Endothelial cell (in vitro differentiated cells): Measurements from ENCODE around the gene WFDC6. TPM values are rescaled to one million over a fixed set of nuclear protein-coding genes. Genes with fewer than 3 reads are reported as not detected.

Experiments
- DNase-seq: peaks from one replicate; pipeline ENCODE4 v3.0.0; 2021; ENCODE audit warnings: low spot score
- H3K27ac Mint-ChIP-seq: one replicate; pipeline ENCODE4 v1.8.0; 2021; ENCODE audit warnings: mixed read lengths, inconsistent platforms; ENCODE audit not compliant: unreplicated experiment
- H3K27me3 Mint-ChIP-seq: one replicate; pipeline ENCODE4 v1.8.0; 2021; ENCODE audit warnings: mild to moderate bottlenecking, moderate library complexity, mixed read lengths, inconsistent platforms; ENCODE audit not compliant: unreplicated experiment
- H3K36me3 Mint-ChIP-seq: one replicate; pipeline ENCODE4 v1.8.0; 2021; ENCODE audit warnings: mild to moderate bottlenecking, low read depth, mixed read lengths, inconsistent platforms; ENCODE audit not compliant: unreplicated experiment
- H3K4me1 Mint-ChIP-seq: one replicate; pipeline ENCODE4 v1.8.0; 2021; ENCODE audit warnings: mild to moderate bottlenecking, mixed read lengths, inconsistent platforms; ENCODE audit not compliant: unreplicated experiment
- H3K4me3 Mint-ChIP-seq: one replicate; pipeline ENCODE4 v1.8.0; 2021; ENCODE audit warnings: mild to moderate bottlenecking, mixed read lengths, inconsistent platforms; ENCODE audit not compliant: unreplicated experiment
- H3K9me3 Mint-ChIP-seq: one replicate; pipeline ENCODE4 v1.8.0; 2021; ENCODE audit warnings: mixed read lengths, inconsistent platforms; ENCODE audit not compliant: unreplicated experiment
- CTCF ChIP-seq: fragments of 200-600 bp; sonication (generic); IDR thresholded peaks from one replicate; pipeline ENCODE4 v1.5.0; 2021; ENCODE audit warnings: antibody characterized with exemption; ENCODE audit not compliant: unreplicated experiment
- total RNA-seq: library from RNA; stranded (reverse); fragmentation: NEBNext Ultra II Directional; extraction: Animal tissue kit (Norgen Biotek cat#: 25700); gene quantifications from one replicate; pipeline ENCODE4 v1.2.1, GENCODE V29; 2021; ENCODE audit not compliant: unreplicated experiment

Gene WFDC6
- total RNA-seq, 1 donor from 2014 or later: not detected

- Mint-ChIP-seq H3K27me3 (no peaks in the 10 kb centered on the region), H3K9me3 (no peaks in the 10 kb centered on the region), H3K4me1 (no peaks in the 10 kb centered on the region), H3K27ac (no peak overlapping the region), H3K4me3 (no peak overlapping the region), H3K36me3 (no peaks in the 10 kb centered on the region)
- TF ChIP-seq CTCF: no peak
- DNase-seq: no peak
Observed at GRCh38 chr20:45527294-45527693, 12.0 kb downstream of the WFDC6 start.

GRCh38 chr20:45523821-45524220 is 15.5 kb downstream of the WFDC6 start:
- no peak for DNase-seq
- Mint-ChIP-seq H3K4me1 (no peaks in the 10 kb centered on the region), H3K4me3 (no peak overlapping the region), H3K27me3 (no peaks in the 10 kb centered on the region), H3K9me3 (no peaks in the 10 kb centered on the region), H3K36me3 (no peaks in the 10 kb centered on the region), H3K27ac (no peak overlapping the region)
- TF ChIP-seq CTCF: no peak

- Mint-ChIP-seq H3K36me3 (no peaks in the 10 kb centered on the region), H3K9me3 (no peaks in the 10 kb centered on the region)
Observed at GRCh38 chr20:45518282-45518681, 21.0 kb downstream of the WFDC6 start.

GRCh38 chr20:45515147-45515913 is 24.0 kb downstream of the WFDC6 start, which contains the start of gene SPINT3:
TSS of gene SPINT3 (minus strand) at chr20:45515622. CDS start at chr20:45515608, 14 bp downstream.
- no peak for TF ChIP-seq CTCF
- DNase-seq: no peak
- H3K9me3 Mint-ChIP-seq: no peaks in the 10 kb centered on the region
- no peaks in the 10 kb centered on the region for H3K27me3 Mint-ChIP-seq
- no peak within 1 kb of the TSS for H3K27ac Mint-ChIP-seq
- H3K4me1 Mint-ChIP-seq: no peaks in the 10 kb centered on the region
- no peaks in the 10 kb centered on the region for H3K36me3 Mint-ChIP-seq
- no peak within 1 kb of the TSS for H3K4me3 Mint-ChIP-seq

More at GRCh38 chr20:45518282-45518681, 21.0 kb downstream of the WFDC6 start:
- no peaks in the 10 kb centered on the region for H3K4me1 Mint-ChIP-seq
- no peak overlapping the region for H3K27ac Mint-ChIP-seq
- no peak for TF ChIP-seq CTCF
- no peak overlapping the region for H3K4me3 Mint-ChIP-seq
- DNase-seq: no peak
- H3K27me3 Mint-ChIP-seq: no peaks in the 10 kb centered on the region

GRCh38 chr20:45510242-45510862 is 28.9 kb downstream of the WFDC6 start:
- no peaks in the 10 kb centered on the region for H3K27me3 Mint-ChIP-seq
- no peak for TF ChIP-seq CTCF

More at GRCh38 chr20:45510242-45510862, 28.9 kb downstream of the WFDC6 start:
- Mint-ChIP-seq H3K36me3 (no peaks in the 10 kb centered on the region), H3K4me3 (no peak overlapping the region), H3K27ac (no peak overlapping the region), H3K9me3 (no peaks in the 10 kb centered on the region), H3K4me1 (no peaks in the 10 kb centered on the region)
- no peak for DNase-seq
